ENCODE results near the gene ITGB1. TPM values are rescaled to one million over a fixed set of nuclear protein-coding genes. Genes with fewer than 3 reads are reported as not detected.

The ITGB1 gene
- total and polyA plus RNA-seq, 4 experiments from 2014 or later = 420 to 758 (median 535) TPM

DNA sequence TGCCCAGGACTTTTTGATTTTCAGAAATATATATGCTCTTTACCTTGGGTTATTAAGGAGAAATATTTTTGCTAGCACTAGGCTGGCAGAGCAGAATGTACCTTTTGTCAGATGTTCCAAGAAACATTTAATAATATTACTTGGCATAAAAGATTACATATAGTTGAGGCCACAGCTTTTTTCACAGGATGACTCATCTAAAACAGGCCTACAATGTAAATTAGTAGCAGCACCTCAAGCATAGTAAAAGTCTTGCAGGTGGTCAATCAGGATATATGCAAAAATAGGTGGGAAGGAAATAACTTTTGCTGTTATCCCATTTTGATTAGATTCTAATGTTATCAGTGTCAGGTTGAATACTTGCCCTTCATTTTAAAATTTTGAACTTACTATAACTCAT lies 14.9 kb upstream of the ITGB1 start:
- H3K9me3 Mint-ChIP-seq = no peaks in the 10 kb centered on the region
- Histone ChIP-seq H3K4me3 (ENCODE audit: low read length in 2 of 2) (no peak overlapping the region), H3K9me3 (ENCODE audit: control insufficient read depth in 1 of 2, low read length in 2 of 2) (no peaks in the 10 kb centered on the region), H3K27ac (ENCODE audit: low read depth, low read length) (no peak overlapping the region), H3K36me3 (ENCODE audit: insufficient read depth, low read length) (no peaks in the 10 kb centered on the region), H3K27me3 (ENCODE audit: insufficient read depth, low read length) (no peaks in the 10 kb centered on the region), H3K4me1 (ENCODE audit: insufficient read depth, low read length) (peaks cover 15% of the 10 kb centered on the region)
- peak overlapping the region in 1 of 8 donors; percentile 85 for H3K4me3 Mint-ChIP-seq
- ChIA-PET POLR2A (ENCODE audit: partially characterized antibody) (no interaction called here), CTCF (ENCODE audit: partially characterized antibody) (interaction anchor here (1.5 kb wide), 1 partner anchor 9 kb away, joined by 5 read pairs; no protein-coding TSS in a partner anchor)
- H3K27ac Mint-ChIP-seq = peak overlapping the region in 2 of 7 donors; percentile 27 to 36
- H3K4me1 Mint-ChIP-seq = peaks cover 11 to 24% (median 19%) of the 10 kb centered on the region in 4 donors
- intact Hi-C loops (cut with micrococcal nuclease) = loop anchor here (1.0 kb wide), 1 partner anchor 7 kb away; no protein-coding TSS in a partner anchor
- no peaks in the 10 kb centered on the region for H3K36me3 Mint-ChIP-seq
- no peaks in the 10 kb centered on the region for H3K27me3 Mint-ChIP-seq
- no peak for DNase-seq

DNA sequence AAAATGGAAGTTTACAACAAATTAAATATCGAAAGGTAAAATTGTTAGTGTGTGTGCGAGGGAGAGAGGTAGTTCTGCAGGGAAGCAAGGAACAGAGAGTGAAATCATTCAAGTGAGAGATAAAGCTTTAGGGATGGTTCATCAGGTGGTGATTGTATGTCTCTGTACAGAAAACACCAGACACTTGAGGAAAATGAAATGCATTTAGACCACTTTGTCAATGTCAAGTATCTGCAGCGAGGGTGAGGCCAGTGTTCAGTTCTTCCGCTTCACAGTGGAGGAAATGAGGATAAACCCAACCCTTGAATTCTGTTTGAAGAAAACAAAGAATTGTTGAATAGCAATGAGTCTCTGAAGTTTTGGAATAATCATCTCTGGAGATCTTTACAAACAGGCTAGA lies 14.4 kb upstream of the ITGB1 start:
- H3K27ac Mint-ChIP-seq = peak overlapping the region in 6 of 7 donors; percentile 18 to 47 (median 28)
- ChIA-PET POLR2A (ENCODE audit: partially characterized antibody) (no interaction called here), CTCF (ENCODE audit: partially characterized antibody) (interaction anchor here (0.8 to 1.5 kb wide), 3 partner anchors 8 to 181 kb away, joined by 3 to 5 read pairs (median 3); no protein-coding TSS in a partner anchor)
- H3K4me3 Mint-ChIP-seq = peak overlapping the region in 4 of 8 donors; percentile 7 to 85 (median 45)
- DNase-seq = no peak
- no peaks in the 10 kb centered on the region for H3K36me3 Mint-ChIP-seq
- peaks cover 11 to 24% (median 19%) of the 10 kb centered on the region in 4 donors for H3K4me1 Mint-ChIP-seq
- Histone ChIP-seq H3K9me3 (ENCODE audit: control insufficient read depth in 1 of 2, low read length in 2 of 2) (no peaks in the 10 kb centered on the region), H3K27me3 (ENCODE audit: insufficient read depth, low read length) (no peaks in the 10 kb centered on the region), H3K36me3 (ENCODE audit: insufficient read depth, low read length) (no peaks in the 10 kb centered on the region), H3K4me3 (ENCODE audit: low read length in 2 of 2) (no peak overlapping the region), H3K4me1 (ENCODE audit: insufficient read depth, low read length) (peaks cover 15% of the 10 kb centered on the region), H3K27ac (ENCODE audit: low read depth, low read length) (no peak overlapping the region)
- H3K27me3 Mint-ChIP-seq = no peaks in the 10 kb centered on the region
- H3K9me3 Mint-ChIP-seq = no peaks in the 10 kb centered on the region
- intact Hi-C loops (cut with micrococcal nuclease) = loop anchor here (1.0 kb wide), 1 partner anchor 8 kb away; no protein-coding TSS in a partner anchor

DNA sequence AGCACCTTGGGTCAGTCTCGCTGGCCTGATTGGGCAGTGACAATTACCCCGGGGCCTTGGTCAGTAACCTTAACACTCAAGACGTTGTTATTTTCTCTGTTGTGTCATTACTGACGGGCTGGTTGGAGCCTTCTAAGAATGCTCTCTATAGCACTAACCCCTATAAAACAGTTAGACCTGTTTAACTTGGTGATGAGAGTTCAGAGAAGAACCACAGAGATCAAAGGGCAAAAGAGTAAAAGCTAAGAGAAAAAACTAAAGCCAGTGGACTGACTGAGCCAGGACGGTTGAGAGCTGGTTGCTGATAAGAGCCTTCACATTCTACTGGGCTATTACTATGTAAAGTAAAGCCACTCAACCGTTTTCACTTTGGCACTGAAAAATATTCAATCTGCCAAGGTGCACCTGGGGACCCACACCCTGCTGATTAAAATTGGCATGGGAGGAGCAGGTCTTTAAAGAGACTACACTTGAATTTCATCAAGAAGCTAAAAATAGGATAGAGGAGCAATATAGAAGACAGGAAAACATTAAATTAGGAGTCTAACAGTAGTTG lies 13.6 kb upstream of the ITGB1 start:
- ChIA-PET CTCF (ENCODE audit: partially characterized antibody) (interaction anchor here (0.8 to 1.5 kb wide), 4 partner anchors 8 to 181 kb away, joined by 3 to 5 read pairs (median 3); no protein-coding TSS in a partner anchor), POLR2A (ENCODE audit: partially characterized antibody) (interaction anchor here (0.7 kb wide), 1 partner anchor 694 kb away, joined by 3 read pairs; no protein-coding TSS in a partner anchor)
- Histone ChIP-seq H3K36me3 (ENCODE audit: insufficient read depth, low read length) (no peaks in the 10 kb centered on the region), H3K27me3 (ENCODE audit: insufficient read depth, low read length) (no peaks in the 10 kb centered on the region), H3K9me3 (ENCODE audit: control insufficient read depth in 1 of 2, low read length in 2 of 2) (no peaks in the 10 kb centered on the region), H3K27ac (ENCODE audit: low read depth, low read length) (no peak overlapping the region), H3K4me1 (ENCODE audit: insufficient read depth, low read length) (peaks cover 15% of the 10 kb centered on the region), H3K4me3 (ENCODE audit: low read length in 2 of 2) (no peak overlapping the region)
- intact Hi-C loops (cut with micrococcal nuclease) = loop anchor here (1.0 kb wide), 1 partner anchor 9 kb away; no protein-coding TSS in a partner anchor
- Mint-ChIP-seq H3K4me1 (peaks cover 11 to 24% (median 19%) of the 10 kb centered on the region in 4 donors), H3K36me3 (no peaks in the 10 kb centered on the region), H3K9me3 (no peaks in the 10 kb centered on the region), H3K27me3 (no peaks in the 10 kb centered on the region), H3K27ac (peak overlapping the region in 5 of 7 donors; percentile 37 to 71 (median 61)), H3K4me3 (peak overlapping the region in 6 of 8 donors; percentile 29 to 85 (median 70))
- no peak for DNase-seq

DNA sequence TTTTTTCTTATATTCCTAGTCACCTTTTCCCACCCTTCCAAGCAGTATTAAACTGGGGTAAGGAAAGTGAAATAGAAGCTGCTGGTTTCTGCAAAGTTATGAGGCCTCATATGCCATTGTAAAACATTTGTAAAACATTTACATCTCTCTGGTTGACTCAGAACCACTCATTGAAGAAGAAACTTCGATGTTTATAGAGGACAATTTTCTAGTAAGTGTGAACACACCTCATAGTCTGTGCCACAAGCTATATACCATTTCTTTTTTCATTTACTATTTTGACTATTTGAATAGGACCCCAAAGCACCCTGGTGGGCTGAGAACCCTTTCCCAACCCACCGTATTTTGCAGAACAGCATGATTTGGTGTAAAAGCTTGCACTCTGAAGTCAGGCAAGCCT lies 12.9 kb upstream of the ITGB1 start:
- no peak overlapping the region for H3K4me3 ChIP-seq (ENCODE audit: low read length in 2 of 2)
- CTCF ChIA-PET (ENCODE audit: partially characterized antibody) = interaction anchor here (0.8 to 1.3 kb wide), 2 partner anchors 9 to 182 kb away, joined by 3 read pairs; no protein-coding TSS in a partner anchor
- Mint-ChIP-seq H3K4me1 (peaks cover 11 to 24% (median 19%) of the 10 kb centered on the region in 4 donors), H3K4me3 (peak overlapping the region in 1 of 8 donors; percentile 85), H3K9me3 (peaks cover 0 to 2% (median 0%) of the 10 kb centered on the region in 8 donors), H3K27ac (peak overlapping the region in 1 of 7 donors; percentile 43), H3K36me3 (no peaks in the 10 kb centered on the region), H3K27me3 (no peaks in the 10 kb centered on the region)
- DNase-seq = no peak
- peaks cover 15% of the 10 kb centered on the region for H3K4me1 ChIP-seq (ENCODE audit: insufficient read depth, low read length)
- no peak overlapping the region for H3K27ac ChIP-seq (ENCODE audit: low read depth, low read length)
- no peaks in the 10 kb centered on the region for H3K27me3 ChIP-seq (ENCODE audit: insufficient read depth, low read length)
- POLR2A ChIA-PET (ENCODE audit: partially characterized antibody) = interaction anchor here (0.7 kb wide), 1 partner anchor 10 kb away, joined by 3 read pairs; no protein-coding TSS in a partner anchor
- H3K36me3 ChIP-seq (ENCODE audit: insufficient read depth, low read length) = no peaks in the 10 kb centered on the region
- intact Hi-C loops (cut with micrococcal nuclease) = no loop called here
- no peaks in the 10 kb centered on the region for H3K9me3 ChIP-seq (ENCODE audit: control insufficient read depth in 1 of 2, low read length in 2 of 2)

DNA sequence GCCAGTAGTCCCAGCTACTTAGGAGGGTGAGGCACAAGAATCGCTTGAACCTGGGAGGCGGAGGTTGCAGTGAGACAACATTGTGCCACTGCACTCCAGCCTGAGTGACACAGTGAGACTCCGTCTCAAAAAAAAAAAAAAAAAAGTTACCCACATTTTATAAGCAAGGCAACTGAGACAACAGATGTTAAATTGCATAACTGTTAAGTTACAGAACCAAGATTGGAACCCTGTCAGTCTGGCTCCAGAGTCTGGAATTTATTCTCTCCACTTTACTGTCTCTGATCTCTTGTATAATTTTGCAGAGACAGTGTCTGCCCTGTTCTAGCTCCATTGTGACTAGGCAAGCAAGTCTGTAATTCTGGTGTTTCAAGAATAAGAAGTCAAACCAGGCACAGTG lies 6.2 kb upstream of the ITGB1 start:
- H3K27ac Mint-ChIP-seq = no peak overlapping the region
- no peak overlapping the region for H3K4me3 Mint-ChIP-seq
- ChIA-PET POLR2A (ENCODE audit: partially characterized antibody) (no interaction called here), CTCF (ENCODE audit: partially characterized antibody) (interaction anchor here (1.0 kb wide), 1 partner anchor 45 kb away, joined by 3 read pairs; no protein-coding TSS in a partner anchor)
- no peaks in the 10 kb centered on the region for H3K36me3 Mint-ChIP-seq
- intact Hi-C loops (cut with micrococcal nuclease) = no loop called here
- peaks cover 0 to 2% (median 0%) of the 10 kb centered on the region in 8 donors for H3K9me3 Mint-ChIP-seq
- no peaks in the 10 kb centered on the region for H3K9me3 ChIP-seq (ENCODE audit: control insufficient read depth in 1 of 2, low read length in 2 of 2)
- DNase-seq = no peak
- H3K4me1 Mint-ChIP-seq = peaks cover 15 to 29% (median 20%) of the 10 kb centered on the region in 4 donors
- H3K27me3 Mint-ChIP-seq = no peaks in the 10 kb centered on the region
- H3K36me3 ChIP-seq (ENCODE audit: insufficient read depth, low read length) = no peaks in the 10 kb centered on the region
- H3K4me3 ChIP-seq (ENCODE audit: low read length in 2 of 2) = no peak overlapping the region
- H3K27me3 ChIP-seq (ENCODE audit: insufficient read depth, low read length) = no peaks in the 10 kb centered on the region
- H3K4me1 ChIP-seq (ENCODE audit: insufficient read depth, low read length) = peaks cover 5% of the 10 kb centered on the region
- H3K27ac ChIP-seq (ENCODE audit: low read depth, low read length) = no peak overlapping the region

DNA sequence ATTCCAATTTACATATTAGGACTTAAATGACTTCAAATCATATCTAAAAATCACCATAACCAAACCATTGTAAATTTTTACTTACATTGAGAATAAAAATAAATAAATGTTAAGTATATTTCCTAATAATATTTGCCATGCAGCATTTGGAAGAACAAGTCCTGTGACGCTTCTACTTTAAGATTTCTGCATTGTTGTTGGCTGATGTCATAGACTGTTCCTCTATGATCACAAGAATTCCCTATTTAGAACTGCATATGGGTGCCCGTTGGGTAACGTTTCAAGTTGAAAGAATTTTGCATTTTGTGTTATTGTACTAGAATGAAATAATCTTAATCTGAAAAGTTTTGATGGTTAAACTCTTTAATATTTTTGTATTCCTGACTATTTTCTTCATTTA lies 5.1 kb upstream of the ITGB1 start:
- Histone ChIP-seq H3K4me1 (ENCODE audit: insufficient read depth, low read length) (peaks cover 11% of the 10 kb centered on the region), H3K27ac (ENCODE audit: low read depth, low read length) (no peak overlapping the region), H3K36me3 (ENCODE audit: insufficient read depth, low read length) (no peaks in the 10 kb centered on the region), H3K9me3 (ENCODE audit: control insufficient read depth in 1 of 2, low read length in 2 of 2) (no peaks in the 10 kb centered on the region), H3K27me3 (ENCODE audit: insufficient read depth, low read length) (no peaks in the 10 kb centered on the region), H3K4me3 (ENCODE audit: low read length in 2 of 2) (no peak overlapping the region)
- ChIA-PET CTCF (ENCODE audit: partially characterized antibody) (interaction anchor here (0.9 kb wide), 1 partner anchor 18 kb away, joined by 5 read pairs; no protein-coding TSS in a partner anchor), POLR2A (ENCODE audit: partially characterized antibody) (interaction anchor here (0.9 kb wide), 1 partner anchor 8 kb away, joined by 3 read pairs; no protein-coding TSS in a partner anchor)
- H3K4me3 Mint-ChIP-seq = no peak overlapping the region
- DNase-seq = no peak
- H3K27ac Mint-ChIP-seq = no peak overlapping the region
- H3K9me3 Mint-ChIP-seq = peaks cover 0 to 2% (median 0%) of the 10 kb centered on the region in 8 donors
- H3K36me3 Mint-ChIP-seq = peaks cover 0 to 8% of the 10 kb centered on the region in 2 donors
- H3K4me1 Mint-ChIP-seq = peaks cover 21 to 38% (median 28%) of the 10 kb centered on the region in 4 donors
- intact Hi-C loops (cut with micrococcal nuclease) = no loop called here
- H3K27me3 Mint-ChIP-seq = no peaks in the 10 kb centered on the region

DNA sequence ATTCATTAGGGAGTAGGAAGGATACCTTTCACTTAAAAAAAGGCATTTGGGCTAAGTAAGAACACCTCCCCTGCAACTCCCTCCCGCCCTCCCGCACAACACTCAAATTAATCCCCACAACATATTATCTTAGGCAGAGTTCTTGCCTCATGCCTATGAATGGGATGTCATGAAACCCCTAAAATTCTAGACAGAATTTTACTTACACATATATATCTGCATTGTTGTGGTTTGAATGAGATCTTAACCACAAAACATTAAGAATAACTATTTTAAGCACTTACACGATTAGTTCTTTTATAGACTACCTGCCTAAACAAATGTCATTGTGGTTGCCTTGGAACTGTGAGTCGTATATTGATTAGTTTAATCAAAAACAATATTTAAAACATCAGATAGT lies 4.5 kb upstream of the ITGB1 start:
- Mint-ChIP-seq H3K27me3 (no peaks in the 10 kb centered on the region), H3K27ac (no peak overlapping the region), H3K36me3 (peaks cover 0 to 8% of the 10 kb centered on the region in 2 donors), H3K9me3 (peaks cover 0 to 2% (median 0%) of the 10 kb centered on the region in 8 donors), H3K4me1 (peaks cover 21 to 38% (median 28%) of the 10 kb centered on the region in 4 donors), H3K4me3 (no peak overlapping the region)
- ChIA-PET CTCF (ENCODE audit: partially characterized antibody) (no interaction called here), POLR2A (ENCODE audit: partially characterized antibody) (interaction anchor here (1.4 kb wide), 1 partner anchor 154 kb away, joined by 4 read pairs; no protein-coding TSS in a partner anchor)
- intact Hi-C loops (cut with micrococcal nuclease) = no loop called here
- Histone ChIP-seq H3K4me3 (ENCODE audit: low read length in 2 of 2) (no peak overlapping the region), H3K9me3 (ENCODE audit: control insufficient read depth in 1 of 2, low read length in 2 of 2) (no peaks in the 10 kb centered on the region), H3K27ac (ENCODE audit: low read depth, low read length) (no peak overlapping the region), H3K36me3 (ENCODE audit: insufficient read depth, low read length) (no peaks in the 10 kb centered on the region), H3K27me3 (ENCODE audit: insufficient read depth, low read length) (no peaks in the 10 kb centered on the region), H3K4me1 (ENCODE audit: insufficient read depth, low read length) (peaks cover 11% of the 10 kb centered on the region)
- no peak for DNase-seq

Data from CD4-positive, alpha-beta memory T cell (primary cell).